IPS-18c (cell line): ENCODE measurements around the gene GLI2.

Source experiments
- H3K4me3 ChIP-seq: 2 replicates; pipeline ENCODE4 v1.7.0; 2013; ENCODE audit warnings: low read depth, mild to moderate bottlenecking, low read length, moderate library complexity; ENCODE audit not compliant: insufficient read depth
- H3K9me3 ChIP-seq: one replicate; pipeline ENCODE4 v1.6.1; 2013; ENCODE audit warnings: mild to moderate bottlenecking, low read length, moderate library complexity; ENCODE audit not compliant: control insufficient read depth, insufficient read depth

GLI2 gene

GRCh38 chr2:120732506-120733237, 3.0 kb upstream of the GLI2 start:
- no peaks in the 10 kb centered on the region for H3K9me3 ChIP-seq
- no peak overlapping the region for H3K4me3 ChIP-seq

GRCh38 chr2:120733238-120733932, 2.3 kb upstream of the GLI2 start:
- H3K4me3 ChIP-seq: no peak overlapping the region
- H3K9me3 ChIP-seq: no peaks in the 10 kb centered on the region

- Histone ChIP-seq H3K4me3 (peak overlapping the region; percentile 95), H3K9me3 (no peaks in the 10 kb centered on the region)
Observed at GRCh38 chr2:120734930-120735651, 577 bp upstream of the GLI2 start.

GRCh38 chr2:120736202-120736623, 545 bp downstream of the GLI2 start:
- Histone ChIP-seq H3K4me3 (peak overlapping the region; percentile 95), H3K9me3 (no peaks in the 10 kb centered on the region)

GRCh38 chr2:120736624-120737339, 1.1 kb downstream of the GLI2 start:
- H3K9me3 ChIP-seq: no peaks in the 10 kb centered on the region
- H3K4me3 ChIP-seq: peak overlapping the region; percentile 95

- peak overlapping the region; percentile 95 for H3K4me3 ChIP-seq
- no peaks in the 10 kb centered on the region for H3K9me3 ChIP-seq
Observed at GRCh38 chr2:120737340-120738101, 1.9 kb downstream of the GLI2 start.

- peak overlapping the region; percentile 95 for H3K4me3 ChIP-seq
Observed at GRCh38 chr2:120738117-120738516, 2.4 kb downstream of the GLI2 start.

GRCh38 chr2:120738786-120739437, 3.2 kb downstream of the GLI2 start:
- Histone ChIP-seq H3K9me3 (no peaks in the 10 kb centered on the region), H3K4me3 (peak overlapping the region; percentile 36)

More at GRCh38 chr2:120738117-120738516, 2.4 kb downstream of the GLI2 start:
- H3K9me3 ChIP-seq: no peaks in the 10 kb centered on the region

GRCh38 chr2:120739438-120740090, 3.9 kb downstream of the GLI2 start:
- peak overlapping the region; percentile 36 for H3K4me3 ChIP-seq
- no peaks in the 10 kb centered on the region for H3K9me3 ChIP-seq

- H3K4me3 ChIP-seq: peak overlapping the region; percentile 50; the same call in 1 of the 2 replicates
- H3K9me3 ChIP-seq: no peaks in the 10 kb centered on the region
Observed at GRCh38 chr2:120740375-120740764, 4.7 kb downstream of the GLI2 start.

- peak overlapping the region; percentile 50 for H3K4me3 ChIP-seq
Observed at GRCh38 chr2:120740765-120741524, 5.3 kb downstream of the GLI2 start.

GRCh38 chr2:120741571-120742561, 6.2 kb downstream of the GLI2 start:
- peak overlapping the region; percentile 50 for H3K4me3 ChIP-seq
- no peaks in the 10 kb centered on the region for H3K9me3 ChIP-seq

More at GRCh38 chr2:120740765-120741524, 5.3 kb downstream of the GLI2 start:
- H3K9me3 ChIP-seq: no peaks in the 10 kb centered on the region

GRCh38 chr2:120743657-120744056, 8.0 kb downstream of the GLI2 start:
- Histone ChIP-seq H3K9me3 (no peaks in the 10 kb centered on the region), H3K4me3 (no peak overlapping the region)

GRCh38 chr2:120744817-120745216, 9.1 kb downstream of the GLI2 start:
- no peaks in the 10 kb centered on the region for H3K9me3 ChIP-seq
- H3K4me3 ChIP-seq: no peak overlapping the region
